G401.6 (cell line): ENCODE results near the gene TAF11L6.
"Not testable (repeated sequence)": the region's sequence is repeated elsewhere in the genome, so short reads cannot be mapped to it uniquely, and the experiment has no call there.

Experiments
- FAIRE-seq: peaks from 2 replicates; lab custom pipeline; 2012; peaks lifted over from hg19 to GRCh38; lab: Jason Lieb, UNC

TAF11L6 gene

GRCh38 chr5:17528369-17528768 is at the start of gene TAF11L6:
TSS of gene TAF11L6 (plus strand) at chr5:17528669.
- FAIRE-seq: not testable (repeated sequence)

- no peak for FAIRE-seq
Measured at GRCh38 chr5:17481378-17481777, 47.1 kb upstream of the TAF11L6 start.

GRCh38 chr5:17482790-17483189 is 45.7 kb upstream of the TAF11L6 start:
- no peak for FAIRE-seq

- FAIRE-seq: not testable (repeated sequence)
Measured at GRCh38 chr5:17486464-17487173, 41.9 kb upstream of the TAF11L6 start.

GRCh38 chr5:17487174-17487512 is 41.3 kb upstream of the TAF11L6 start:
- no peak for FAIRE-seq

GRCh38 chr5:17491257-17491656 is 37.2 kb upstream of the TAF11L6 start:
- FAIRE-seq: not testable (repeated sequence)

GRCh38 chr5:17492770-17493169 is 35.7 kb upstream of the TAF11L6 start:
- FAIRE-seq: no peak

- no peak for FAIRE-seq
Measured at GRCh38 chr5:17497446-17497845, 31.0 kb upstream of the TAF11L6 start.

GRCh38 chr5:17497931-17498330 is 30.5 kb upstream of the TAF11L6 start, which contains the start of gene TAF11L2:
TSS of gene TAF11L2 (plus strand) at chr5:17498231.
- not testable (repeated sequence) for FAIRE-seq

- no peak for FAIRE-seq
Measured at GRCh38 chr5:17511775-17512325, 16.6 kb upstream of the TAF11L6 start.

- FAIRE-seq: not testable (repeated sequence)
Measured at GRCh38 chr5:17517526-17517925, 10.9 kb upstream of the TAF11L6 start.

GRCh38 chr5:17518067-17518466 is 10.4 kb upstream of the TAF11L6 start, which contains the start of gene TAF11L3:
TSS of gene TAF11L3 (plus strand) at chr5:17518367.
- not testable (repeated sequence) for FAIRE-seq

GRCh38 chr5:17519508-17519907 is 9.0 kb upstream of the TAF11L6 start:
- FAIRE-seq: not testable (repeated sequence)

- not testable (repeated sequence) for FAIRE-seq
Measured at GRCh38 chr5:17521501-17521900, 7.0 kb upstream of the TAF11L6 start, which contains the start of gene TAF11L4. TSS of gene TAF11L4 (plus strand) at chr5:17521801.

- not testable (repeated sequence) for FAIRE-seq
Measured at GRCh38 chr5:17524935-17525334, 3.5 kb upstream of the TAF11L6 start, which contains the start of gene TAF11L5. TSS of gene TAF11L5 (plus strand) at chr5:17525235.

- not testable (repeated sequence) for FAIRE-seq
Measured at GRCh38 chr5:17526504-17526903, 2.0 kb upstream of the TAF11L6 start.
